ENCODE measurements around the gene TRMT2B.

DNA sequence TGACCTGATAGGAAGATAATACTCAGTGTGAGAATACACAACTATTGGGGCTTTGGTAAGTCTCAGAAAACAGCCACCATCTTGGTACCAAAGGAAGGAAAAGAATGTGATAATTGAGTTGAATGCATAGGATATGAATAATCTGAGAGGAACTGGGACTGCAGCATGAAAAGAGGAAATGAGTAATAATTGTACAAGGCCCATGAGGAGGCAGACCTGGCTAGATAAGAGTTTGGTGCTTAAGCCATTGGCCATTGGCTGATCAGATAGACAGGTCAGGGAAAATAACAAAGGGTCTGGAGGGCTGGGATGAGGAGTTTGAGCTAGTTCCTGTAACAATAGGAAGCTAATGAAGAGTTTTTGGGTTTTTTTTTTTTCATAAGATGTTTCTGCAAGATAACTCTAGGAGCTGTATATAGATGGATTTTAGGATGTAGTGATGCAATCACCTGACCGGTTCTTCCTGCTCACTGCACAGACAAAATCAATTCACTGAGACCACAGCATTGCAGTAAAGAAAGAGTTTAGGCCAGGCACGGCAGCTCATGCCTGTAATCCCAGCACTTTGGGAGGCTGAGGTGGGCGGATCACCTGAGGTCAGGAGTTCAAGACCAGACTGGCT, 5.3 kb upstream of the TRMT2B start:
- TF ChIP-seq, protein P1, sequence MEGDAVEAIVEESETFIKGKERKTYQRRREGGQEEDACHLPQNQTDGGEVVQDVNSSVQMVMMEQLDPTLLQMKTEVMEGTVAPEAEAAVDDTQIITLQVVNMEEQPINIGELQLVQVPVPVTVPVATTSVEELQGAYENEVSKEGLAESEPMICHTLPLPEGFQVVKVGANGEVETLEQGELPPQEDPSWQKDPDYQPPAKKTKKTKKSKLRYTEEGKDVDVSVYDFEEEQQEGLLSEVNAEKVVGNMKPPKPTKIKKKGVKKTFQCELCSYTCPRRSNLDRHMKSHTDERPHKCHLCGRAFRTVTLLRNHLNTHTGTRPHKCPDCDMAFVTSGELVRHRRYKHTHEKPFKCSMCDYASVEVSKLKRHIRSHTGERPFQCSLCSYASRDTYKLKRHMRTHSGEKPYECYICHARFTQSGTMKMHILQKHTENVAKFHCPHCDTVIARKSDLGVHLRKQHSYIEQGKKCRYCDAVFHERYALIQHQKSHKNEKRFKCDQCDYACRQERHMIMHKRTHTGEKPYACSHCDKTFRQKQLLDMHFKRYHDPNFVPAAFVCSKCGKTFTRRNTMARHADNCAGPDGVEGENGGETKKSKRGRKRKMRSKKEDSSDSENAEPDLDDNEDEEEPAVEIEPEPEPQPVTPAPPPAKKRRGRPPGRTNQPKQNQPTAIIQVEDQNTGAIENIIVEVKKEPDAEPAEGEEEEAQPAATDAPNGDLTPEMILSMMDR (IDR thresholded peaks at IDR 0.05; ENCODE audit: low read length), result no peak
- TF ChIP-seq EZH2phosphoT487 (IDR thresholded peaks at IDR 0.05; ENCODE audit: low read length), result no peak

Data from MM.1S (cell line).